GM12892 (cell line): Measurements from ENCODE around the gene CDSN.

ENCODE experiments used
- POLR2A ChIP-seq: IDR thresholded peaks from 2 replicates; pipeline ENCODE4 v1.6.1; 2011; ENCODE audit warnings: low read depth, low read length, control low read depth
- POLR2AphosphoS5 ChIP-seq: IDR thresholded peaks from 2 replicates; pipeline ENCODE4 v1.6.1; 2011; ENCODE audit warnings: low read depth, low read length, control low read depth

- no peak for TF ChIP-seq POLR2AphosphoS5
- no peak for TF ChIP-seq POLR2A
Measured at GRCh38 chr6:31091680-31092079, 28.6 kb downstream of the CDSN start.
